ENCODE data around the gene MYO1F.
"Not testable (repeated sequence)": the region's sequence is repeated elsewhere in the genome, so short reads cannot be mapped to it uniquely, and the experiment has no call there.

MYO1F gene

DNA sequence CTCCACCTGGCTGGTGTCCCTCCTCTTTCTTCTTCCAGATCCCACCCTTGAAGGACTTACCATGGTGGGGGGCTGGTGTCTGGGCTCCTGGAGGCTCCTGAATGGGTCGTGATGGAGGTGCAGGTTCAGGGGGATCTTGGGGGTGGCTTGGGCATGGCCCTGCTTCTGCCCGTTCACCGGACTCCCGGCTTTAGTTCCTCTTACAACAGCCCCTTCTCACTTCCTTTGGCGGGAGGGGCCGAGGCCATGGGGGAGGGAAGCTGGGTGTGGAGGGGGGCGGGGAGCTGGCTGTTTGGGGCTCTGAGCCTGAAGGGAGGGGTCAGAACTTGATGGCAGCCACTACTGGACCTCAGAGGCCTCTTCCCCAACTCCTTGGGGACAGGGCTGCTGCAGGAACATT is at the start of gene MYO1F:
TSS of gene MYO1F (minus strand) at position 196 of the 400 bp plus-strand sequence. CDS start at position 63, 133 bp downstream.
- no peak for DNase-seq (ENCODE audit: low read depth)
- H3K4me3 ChIP-seq (ENCODE audit: low read depth, low read length), result no peak within 1 kb of the TSS

DNA sequence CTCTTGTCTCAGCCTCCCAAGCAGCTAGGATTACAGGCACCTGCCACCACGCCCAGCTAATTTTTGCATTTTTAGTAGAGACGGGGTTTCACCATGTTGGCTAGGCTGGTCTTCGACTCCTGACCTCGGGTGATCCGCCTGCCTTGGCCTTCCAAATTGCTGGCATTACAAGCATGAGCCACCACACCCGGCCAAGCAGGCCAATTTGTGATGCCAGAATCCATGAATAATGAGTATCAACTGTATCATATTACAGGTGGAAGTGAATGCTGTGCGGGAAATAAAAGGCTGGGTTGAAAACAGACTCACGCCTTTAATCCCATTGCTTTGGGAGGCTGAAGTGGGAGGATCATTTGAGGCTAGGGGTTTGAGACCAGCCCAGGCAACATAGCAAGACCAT is 49.6 kb upstream of the MYO1F start:
- no peak for DNase-seq (ENCODE audit: low read depth)
- H3K4me3 ChIP-seq (ENCODE audit: low read depth, low read length), result no peak overlapping the region

DNA sequence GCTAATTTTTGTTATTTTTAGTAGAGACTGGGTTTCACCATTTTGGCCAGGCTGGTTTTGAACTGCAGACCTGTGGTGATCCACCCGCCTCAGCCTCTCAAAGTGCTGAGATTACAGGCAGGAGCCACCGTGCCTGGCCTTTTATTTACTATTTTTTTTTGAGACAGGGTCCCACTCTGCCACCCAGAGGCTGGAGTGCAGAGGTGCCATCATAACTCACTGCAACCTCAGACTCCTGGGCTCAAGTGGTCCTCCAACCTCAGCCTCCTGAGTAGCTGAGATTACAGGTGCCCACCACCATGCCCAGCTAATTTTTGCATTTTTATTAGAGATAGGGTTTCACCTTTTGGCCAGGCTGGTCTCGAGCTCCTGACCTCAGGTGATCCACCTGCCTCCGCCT is 45.6 kb upstream of the MYO1F start:
- DNase-seq (ENCODE audit: low read depth); H3K4me3 ChIP-seq (ENCODE audit: low read depth, low read length): not testable (repeated sequence)

- no peak for DNase-seq (ENCODE audit: low read depth)
- H3K4me3 ChIP-seq (ENCODE audit: low read depth, low read length), result no peak overlapping the region
Measured at GRCh38 chr19:8618751-8619150, 41.5 kb upstream of the MYO1F start.

DNA sequence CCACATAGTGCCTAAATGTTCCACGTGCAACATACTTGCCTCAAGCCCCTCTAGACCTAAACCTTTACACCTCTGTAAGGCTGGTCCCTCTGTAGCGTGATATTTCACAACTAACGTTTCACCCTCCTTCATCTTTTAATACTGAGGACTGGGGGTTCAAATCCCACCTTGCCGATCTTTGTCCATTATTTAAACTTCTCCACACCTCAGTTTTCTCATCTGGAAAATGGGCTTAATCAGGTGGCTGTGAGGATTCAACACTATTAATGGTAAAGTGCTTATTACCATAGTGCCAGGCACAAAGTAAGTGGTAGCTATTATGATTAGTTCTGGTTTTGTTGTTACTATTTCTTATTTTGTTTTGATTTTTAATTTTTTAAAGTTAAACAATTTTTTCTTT is 40.7 kb upstream of the MYO1F start:
- DNase-seq (ENCODE audit: low read depth), result no peak
- no peak overlapping the region for H3K4me3 ChIP-seq (ENCODE audit: low read depth, low read length)

- H3K4me3 ChIP-seq (ENCODE audit: low read depth, low read length); DNase-seq (ENCODE audit: low read depth): not testable (repeated sequence)
Measured at GRCh38 chr19:8617325-8617724, 40.1 kb upstream of the MYO1F start.

DNA sequence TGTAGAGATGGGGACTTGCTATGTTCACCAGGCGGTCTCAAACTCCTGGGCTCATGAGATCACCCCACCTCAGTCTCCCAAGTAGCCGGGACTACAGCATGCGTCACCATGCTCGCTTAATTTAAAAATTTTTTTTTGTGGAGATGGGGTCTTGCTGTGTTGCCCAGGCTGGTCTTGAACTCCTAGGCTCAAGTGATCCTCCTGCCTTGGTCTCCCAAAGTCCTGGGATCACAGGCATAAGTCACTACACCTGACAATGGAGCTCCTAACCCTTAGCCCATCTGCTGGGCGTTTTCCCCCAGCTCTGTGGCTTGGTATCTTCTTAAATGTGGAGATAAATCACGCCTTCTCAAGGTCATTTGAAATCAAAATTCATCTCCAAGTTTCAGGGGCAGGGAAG is 39.6 kb upstream of the MYO1F start:
- no peak overlapping the region for H3K4me3 ChIP-seq (ENCODE audit: low read depth, low read length)
- DNase-seq (ENCODE audit: low read depth), result no peak

DNA sequence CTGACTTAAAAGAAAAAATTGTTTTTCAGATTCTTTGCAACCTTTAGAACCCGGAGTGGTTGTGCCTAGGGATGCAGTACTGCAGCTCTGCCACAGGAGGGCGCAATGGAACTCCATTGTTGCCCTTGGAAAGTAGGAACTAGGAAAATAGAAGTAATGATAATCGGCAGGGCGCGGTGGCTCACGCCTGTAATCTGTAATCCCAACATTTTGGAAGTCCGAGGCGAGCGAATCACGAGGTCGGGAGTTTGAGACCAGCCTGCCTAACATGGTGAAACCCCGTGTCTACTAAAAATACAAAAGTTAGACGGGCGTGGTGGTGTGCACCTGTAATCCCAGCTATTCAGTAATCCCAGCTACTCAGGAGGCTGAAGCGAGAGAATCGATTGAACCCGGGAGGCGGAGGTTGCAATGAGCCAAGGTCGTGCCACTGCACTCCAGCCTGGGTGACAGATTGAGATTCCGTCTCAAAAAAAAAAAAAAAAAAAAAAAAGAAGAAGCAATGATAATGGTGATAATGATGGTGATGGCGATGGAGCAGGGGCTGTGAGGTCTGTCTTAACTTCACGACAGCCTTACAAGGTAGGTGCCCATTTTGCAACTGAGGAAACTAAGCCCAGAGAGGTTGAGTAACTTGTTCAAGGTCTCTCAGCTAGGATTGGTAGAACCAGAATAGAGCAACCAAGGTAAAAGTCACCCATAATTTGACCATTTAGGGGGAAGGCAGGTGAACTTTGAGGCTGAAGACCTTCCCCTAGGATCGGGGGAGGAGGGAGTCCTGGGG is 38.8 kb upstream of the MYO1F start:
- H3K4me3 ChIP-seq (ENCODE audit: low read depth, low read length), result no peak overlapping the region
- DNase-seq (ENCODE audit: low read depth), result no peak

- H3K4me3 ChIP-seq (ENCODE audit: low read depth, low read length), result no peak overlapping the region
- DNase-seq (ENCODE audit: low read depth), result no peak
Measured at GRCh38 chr19:8615024-8615423, 37.8 kb upstream of the MYO1F start.

GRCh38 chr19:8614455-8614854 is 37.2 kb upstream of the MYO1F start:
- no peak for DNase-seq (ENCODE audit: low read depth)
- H3K4me3 ChIP-seq (ENCODE audit: low read depth, low read length), result no peak overlapping the region

GRCh38 chr19:8612807-8613171 is 35.5 kb upstream of the MYO1F start:
- no peak overlapping the region for H3K4me3 ChIP-seq (ENCODE audit: low read depth, low read length)
- DNase-seq (ENCODE audit: low read depth), result no peak

- H3K4me3 ChIP-seq (ENCODE audit: low read depth, low read length), result no peak overlapping the region
- peak; percentile 43 for DNase-seq (ENCODE audit: low read depth)
Measured at GRCh38 chr19:8611877-8612806, 34.9 kb upstream of the MYO1F start.

DNA sequence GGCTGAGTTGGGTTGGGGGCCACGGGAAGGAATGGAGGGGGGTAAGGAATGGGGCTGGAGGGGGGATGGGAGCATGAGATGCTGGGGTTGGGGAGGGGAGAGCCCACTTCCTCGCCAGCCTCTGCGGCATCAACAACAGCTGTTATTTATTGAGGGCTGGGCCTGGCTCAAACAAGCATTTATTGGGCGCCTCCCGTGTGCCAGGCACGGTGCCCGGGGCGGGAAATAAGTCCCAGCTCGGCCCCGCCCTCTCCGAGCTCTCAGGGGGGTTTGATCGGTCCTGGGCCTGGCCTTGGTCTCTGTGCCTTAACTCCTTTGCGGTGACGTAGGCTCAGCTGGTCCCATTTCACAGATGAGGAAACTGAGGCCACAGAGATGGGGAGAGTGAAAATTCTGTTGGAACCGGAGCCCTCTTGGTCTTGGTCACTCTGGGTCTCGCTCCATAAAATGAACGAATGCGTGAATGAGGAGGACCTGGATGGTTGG is 34.2 kb upstream of the MYO1F start:
- DNase-seq (ENCODE audit: low read depth), result no peak
- no peak overlapping the region for H3K4me3 ChIP-seq (ENCODE audit: low read depth, low read length)

DNA sequence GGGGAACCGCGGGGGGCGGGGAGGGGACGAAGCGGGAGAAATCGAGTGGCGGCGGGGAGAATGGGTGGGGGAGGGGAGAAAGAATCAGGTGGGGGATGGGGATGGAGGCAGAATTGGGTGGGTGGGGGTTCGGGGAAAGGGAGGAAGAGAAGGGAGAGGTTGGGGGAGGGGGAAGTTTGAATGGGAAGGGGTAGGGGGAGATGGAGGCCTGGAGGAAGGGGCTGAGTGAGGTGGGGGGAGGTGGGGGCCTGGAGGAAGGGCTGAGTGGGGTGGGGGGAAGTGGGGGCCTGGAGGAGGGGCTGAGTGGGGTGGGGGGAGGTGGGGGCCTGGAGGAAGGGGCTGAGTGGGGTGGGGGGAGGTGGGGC is 33.7 kb upstream of the MYO1F start:
- DNase-seq (ENCODE audit: low read depth), result no peak
- peak overlapping the region; percentile 78 for H3K4me3 ChIP-seq (ENCODE audit: low read depth, low read length)

- peak within 1 kb of the TSS; percentile 78 for H3K4me3 ChIP-seq (ENCODE audit: low read depth, low read length)
- DNase-seq (ENCODE audit: low read depth), result no peak
Measured at GRCh38 chr19:8610041-8610935, 33.0 kb upstream of the MYO1F start, which contains the start of gene ADAMTS10. Gene ADAMTS10, minus strand, starts transcription at chr19:8610715. Its CDS starts 5,005 bp downstream, at chr19:8605710.

GRCh38 chr19:8609279-8610040 is 32.2 kb upstream of the MYO1F start:
- DNase-seq (ENCODE audit: low read depth), result no peak

GRCh38 chr19:8608941-8609278 is 31.7 kb upstream of the MYO1F start:
- no peak for DNase-seq (ENCODE audit: low read depth)
- H3K4me3 ChIP-seq (ENCODE audit: low read depth, low read length), result peak overlapping the region; percentile 78

More at GRCh38 chr19:8609279-8610040, 32.2 kb upstream of the MYO1F start:
- H3K4me3 ChIP-seq (ENCODE audit: low read depth, low read length), result peak overlapping the region; percentile 78

GRCh38 chr19:8607386-8607785 is 30.1 kb upstream of the MYO1F start:
- H3K4me3 ChIP-seq (ENCODE audit: low read depth, low read length), result no peak overlapping the region
- DNase-seq (ENCODE audit: low read depth), result no peak

GRCh38 chr19:8605514-8605913 is 28.3 kb upstream of the MYO1F start:
- H3K4me3 ChIP-seq (ENCODE audit: low read depth, low read length), result no peak overlapping the region
- DNase-seq (ENCODE audit: low read depth), result no peak
